HG02678 (cell line): ENCODE measurements around the gene TTYH3.

Experiments
- ATAC-seq: cut with Tn5 transposase; IDR thresholded peaks from one replicate; pipeline ENCODE4 v1.9.1; 2021; ENCODE audit warnings: mild to moderate bottlenecking, moderate library complexity; ENCODE audit not compliant: unreplicated experiment

Gene TTYH3

GRCh38 chr7:2701832-2702593, 70.2 kb downstream of the TTYH3 start:
- ATAC-seq, result no peak

GRCh38 chr7:2702594-2702957, 70.8 kb downstream of the TTYH3 start:
- no peak for ATAC-seq

- ATAC-seq, result no peak
Observed at GRCh38 chr7:2705371-2706096, 73.7 kb downstream of the TTYH3 start.

- ATAC-seq, result no peak
Observed at GRCh38 chr7:2706685-2707126, 74.9 kb downstream of the TTYH3 start.

GRCh38 chr7:2707481-2707880, 75.7 kb downstream of the TTYH3 start:
- no peak for ATAC-seq

- ATAC-seq, result no peak
Observed at GRCh38 chr7:2708041-2708440, 76.3 kb downstream of the TTYH3 start.

GRCh38 chr7:2708547-2709310, 76.9 kb downstream of the TTYH3 start:
- ATAC-seq, result no peak

GRCh38 chr7:2709553-2710285, 77.9 kb downstream of the TTYH3 start:
- peak; percentile 75 for ATAC-seq

GRCh38 chr7:2710286-2710655, 78.5 kb downstream of the TTYH3 start:
- ATAC-seq, result peak; percentile 50

- peak; percentile 33 for ATAC-seq
Observed at GRCh38 chr7:2710901-2711551, 79.2 kb downstream of the TTYH3 start.

GRCh38 chr7:2711895-2712675, 80.3 kb downstream of the TTYH3 start:
- no peak for ATAC-seq

GRCh38 chr7:2713370-2713769, 81.6 kb downstream of the TTYH3 start:
- no peak for ATAC-seq

GRCh38 chr7:2713978-2714377, 82.2 kb downstream of the TTYH3 start:
- no peak for ATAC-seq
